Activated naive CD8-positive, alpha-beta T cell treated with anti-CD3 and anti-CD28 coated beads for 36 hours (primary cell): Measurements from ENCODE around the gene IFT172. TPM values are rescaled to one million over a fixed set of nuclear protein-coding genes. Genes with fewer than 3 reads are reported as not detected.

Source experiments
- DNase-seq: peaks from one replicate; pipeline ENCODE4 v3.0.0; 2021
- H3K27ac Mint-ChIP-seq: one replicate; pipeline ENCODE4 v1.8.0; 2022; ENCODE audit warnings: mild to moderate bottlenecking, moderate library complexity, mixed read lengths
- H3K27me3 Mint-ChIP-seq: one replicate; pipeline ENCODE4 v1.8.0; 2022; ENCODE audit warnings: mild to moderate bottlenecking, mixed read lengths
- H3K36me3 Mint-ChIP-seq: one replicate; pipeline ENCODE4 v1.8.0; 2021; ENCODE audit warnings: mild to moderate bottlenecking, mixed read lengths
- H3K4me1 Mint-ChIP-seq: one replicate; pipeline ENCODE4 v1.8.0; 2021; ENCODE audit warnings: mixed read lengths
- H3K4me3 Mint-ChIP-seq: one replicate; pipeline ENCODE4 v1.8.0; 2022; ENCODE audit warnings: mild to moderate bottlenecking, moderate library complexity, mixed read lengths
- H3K9me3 Mint-ChIP-seq: one replicate; pipeline ENCODE4 v1.8.0; 2022; ENCODE audit warnings: mixed read lengths
- total RNA-seq, 2 experiments: library from RNA; stranded (reverse); gene quantifications; one replicate each; pipeline ENCODE4 v1.2.3, GENCODE V29; 2021

Gene IFT172
- total RNA-seq, 2 experiments from 2014 or later = 7.1 to 8.1 TPM

DNA sequence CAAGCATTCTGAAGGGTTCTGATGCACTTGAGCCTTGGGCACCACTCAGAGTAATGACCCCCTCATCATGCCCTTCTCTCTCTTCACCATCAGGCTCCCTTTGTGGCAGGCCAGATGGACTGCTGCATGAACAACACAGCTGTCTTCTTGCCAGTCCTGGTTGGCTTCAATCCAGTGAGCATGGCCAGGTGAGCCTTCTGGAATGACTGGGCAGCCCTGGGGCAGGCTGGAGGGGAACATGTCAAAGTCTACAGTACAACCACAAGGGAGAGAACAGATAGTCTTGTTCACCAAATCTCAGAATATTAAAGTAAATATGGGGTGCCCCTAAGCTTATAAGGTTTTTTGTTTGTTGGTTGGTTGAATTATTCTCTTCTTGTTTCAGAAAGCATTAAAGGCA lies 11.5 kb upstream of the IFT172 start:
- H3K36me3 Mint-ChIP-seq = no peaks in the 10 kb centered on the region
- H3K27me3 Mint-ChIP-seq = peaks cover 22% of the 10 kb centered on the region
- no peak overlapping the region for H3K27ac Mint-ChIP-seq
- H3K4me3 Mint-ChIP-seq = no peak overlapping the region
- H3K9me3 Mint-ChIP-seq = no peaks in the 10 kb centered on the region
- H3K4me1 Mint-ChIP-seq = no peaks in the 10 kb centered on the region
- no peak for DNase-seq

DNA sequence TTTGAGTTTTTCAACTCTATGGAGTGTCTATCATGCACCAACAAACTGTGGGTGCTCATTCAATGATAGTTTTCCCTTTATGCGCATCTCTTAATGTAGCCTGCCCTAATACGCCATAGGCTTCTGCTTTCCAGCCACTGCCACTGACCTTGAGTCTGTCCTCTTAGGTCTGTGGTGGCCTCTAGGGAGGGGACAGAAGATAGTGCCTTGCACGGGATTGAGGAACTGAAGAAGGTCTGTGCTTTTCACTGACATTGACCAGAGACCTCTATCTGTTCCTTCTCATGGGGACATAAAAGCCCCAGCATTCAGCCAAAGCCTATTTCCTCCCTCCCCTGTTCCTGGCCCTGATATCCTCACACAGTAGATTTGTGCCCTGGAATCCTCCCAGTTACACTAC lies 9.4 kb upstream of the IFT172 start:
- no peak for DNase-seq
- no peaks in the 10 kb centered on the region for H3K36me3 Mint-ChIP-seq
- H3K4me1 Mint-ChIP-seq = peaks cover 4% of the 10 kb centered on the region
- no peaks in the 10 kb centered on the region for H3K9me3 Mint-ChIP-seq
- peaks cover 37% of the 10 kb centered on the region for H3K27me3 Mint-ChIP-seq
- no peak overlapping the region for H3K27ac Mint-ChIP-seq
- no peak overlapping the region for H3K4me3 Mint-ChIP-seq

DNA sequence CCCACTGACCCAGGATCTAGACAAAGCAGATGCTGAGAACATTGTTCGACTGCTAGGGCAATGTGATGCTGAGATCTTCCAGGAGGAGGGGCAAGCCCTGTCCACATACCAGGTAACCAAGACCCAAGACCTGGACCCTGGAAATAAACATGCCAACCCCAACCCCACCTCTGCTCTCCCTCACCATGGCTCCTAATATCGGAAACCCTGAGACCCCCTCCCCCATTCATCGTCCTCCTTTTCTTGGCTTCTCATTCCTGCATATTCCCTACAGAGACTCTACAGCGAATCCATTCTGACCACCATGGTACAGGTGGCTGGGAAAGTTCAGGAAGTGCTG lies 7.7 kb upstream of the IFT172 start:
- H3K27me3 Mint-ChIP-seq = peaks cover 47% of the 10 kb centered on the region
- no peaks in the 10 kb centered on the region for H3K36me3 Mint-ChIP-seq
- no peak for DNase-seq
- no peaks in the 10 kb centered on the region for H3K9me3 Mint-ChIP-seq
- no peak overlapping the region for H3K4me3 Mint-ChIP-seq
- H3K27ac Mint-ChIP-seq = no peak overlapping the region
- peaks cover 7% of the 10 kb centered on the region for H3K4me1 Mint-ChIP-seq

DNA sequence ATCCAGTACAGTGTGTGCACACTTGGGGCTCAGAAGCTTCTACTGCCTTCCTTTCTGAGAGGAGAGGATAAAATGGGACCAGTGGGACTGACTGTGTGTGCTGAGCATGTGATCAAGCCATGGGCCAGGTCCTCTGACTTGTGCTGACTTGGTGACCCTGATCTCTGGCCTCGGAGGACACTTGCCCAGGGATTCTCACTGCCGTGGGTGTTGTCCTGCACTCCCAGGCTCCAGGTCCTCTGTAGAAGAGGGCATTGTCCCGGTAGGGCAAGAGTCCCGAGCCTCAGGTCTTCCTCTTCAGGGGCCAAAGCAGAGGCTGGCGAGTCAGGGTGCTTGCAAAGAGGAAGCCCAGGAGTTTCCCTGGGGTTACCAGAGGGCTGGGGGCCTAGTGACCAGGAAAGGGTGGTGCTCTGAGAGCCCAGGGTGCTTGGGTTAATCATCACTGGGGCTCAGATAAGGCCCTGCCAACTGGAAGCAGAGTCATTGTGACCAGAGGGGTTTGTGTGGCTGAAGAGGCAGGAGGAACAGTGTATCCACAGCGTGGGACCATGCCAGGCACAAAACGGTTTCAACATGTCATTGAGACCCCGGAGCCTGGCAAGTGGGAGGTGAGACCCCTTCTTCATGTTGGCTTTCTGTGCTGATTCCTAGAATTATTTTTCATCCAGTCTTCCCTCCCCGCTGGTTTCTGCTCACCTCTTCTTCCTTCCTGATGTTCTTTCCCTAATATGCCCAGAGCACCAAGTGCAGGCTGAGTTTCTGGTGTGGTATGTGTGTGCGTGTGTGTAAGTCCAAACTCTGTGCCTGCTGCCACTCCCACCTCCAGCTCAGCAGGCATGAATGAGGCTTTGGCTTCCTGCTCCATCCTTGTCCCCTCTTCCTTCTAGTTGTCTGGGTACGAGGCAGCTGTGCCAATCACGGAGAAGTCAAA lies 7.1 kb upstream of the IFT172 start, which contains the start of gene GCKR:
GCKR (plus strand) TSS at position 483 of the 931 bp plus-strand sequence; CDS start at position 549, 66 bp downstream.
- peaks cover 47% of the 10 kb centered on the region for H3K27me3 Mint-ChIP-seq
- H3K9me3 Mint-ChIP-seq = no peaks in the 10 kb centered on the region
- no peak for DNase-seq
- H3K4me1 Mint-ChIP-seq = peaks cover 7% of the 10 kb centered on the region
- H3K4me3 Mint-ChIP-seq = peak within 1 kb of the TSS; percentile 70
- no peaks in the 10 kb centered on the region for H3K36me3 Mint-ChIP-seq
- H3K27ac Mint-ChIP-seq = no peak within 1 kb of the TSS

DNA sequence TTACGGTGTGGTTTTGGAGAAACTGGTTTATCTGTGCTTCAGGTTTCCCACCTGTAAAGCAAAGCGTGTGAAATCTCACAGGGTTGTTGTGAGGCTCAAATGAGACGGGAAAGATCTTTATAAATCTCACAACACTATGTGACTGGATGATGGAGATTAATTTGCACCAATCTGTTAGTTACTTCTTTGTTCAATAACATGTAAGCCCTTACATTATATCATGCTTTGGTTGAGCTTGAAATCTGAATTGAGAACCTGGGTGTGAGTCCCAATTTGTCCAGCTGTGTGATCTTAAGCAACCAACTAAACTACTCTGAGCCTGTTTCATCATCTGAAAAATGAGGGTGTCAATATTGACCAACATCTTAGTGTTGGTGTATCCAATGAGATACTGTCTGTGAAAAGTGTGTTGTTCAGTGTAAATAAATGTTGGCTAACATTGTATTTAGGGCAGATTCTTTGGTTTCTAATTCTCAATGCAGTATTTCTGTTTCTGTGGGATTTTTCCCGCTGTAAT lies 6.4 kb upstream of the IFT172 start:
- Mint-ChIP-seq H3K27ac (no peak overlapping the region), H3K36me3 (no peaks in the 10 kb centered on the region), H3K9me3 (no peaks in the 10 kb centered on the region), H3K4me1 (peaks cover 10% of the 10 kb centered on the region), H3K4me3 (peak overlapping the region; percentile 70), H3K27me3 (peaks cover 47% of the 10 kb centered on the region)
- DNase-seq = no peak

DNA sequence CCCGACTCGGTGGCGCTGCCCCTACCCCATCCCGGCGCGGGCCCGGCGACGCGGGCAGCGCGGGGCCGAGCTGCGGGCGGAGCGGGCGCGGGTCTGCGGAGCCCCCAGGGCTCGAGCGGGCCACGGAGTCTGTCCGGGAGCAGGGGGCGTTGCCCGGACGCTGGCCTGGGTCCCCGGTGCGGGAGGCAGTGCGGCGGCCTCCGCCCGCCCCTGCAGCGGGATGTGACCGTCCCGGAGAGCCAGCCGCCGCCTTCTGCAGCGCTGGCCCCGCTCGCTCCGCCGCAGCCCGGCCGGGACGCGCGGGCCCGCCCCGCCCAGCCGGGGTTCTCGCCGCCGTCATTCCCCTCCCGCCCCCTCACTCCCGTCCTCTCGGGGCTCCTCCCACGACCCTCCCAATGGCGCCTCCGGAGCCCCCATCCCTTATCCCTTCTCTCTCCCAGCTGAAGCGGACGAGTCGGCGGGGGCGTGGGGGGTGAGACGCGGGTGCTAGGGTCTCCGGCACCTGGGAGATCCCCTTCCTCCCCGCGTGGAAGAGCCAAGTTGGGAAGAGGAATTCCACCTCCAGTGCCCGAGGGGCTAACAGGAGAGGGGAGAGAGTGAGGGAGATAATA lies 5.5 kb upstream of the IFT172 start, which contains the start of gene FNDC4:
FNDC4 (minus strand) TSS at position 257 of the 611 bp plus-strand sequence. CDS start 521 bp downstream, outside the sequence.
- H3K27ac Mint-ChIP-seq = no peak within 1 kb of the TSS
- DNase-seq = peak; percentile 34
- H3K4me3 Mint-ChIP-seq = peak within 1 kb of the TSS; percentile 70
- H3K36me3 Mint-ChIP-seq = no peaks in the 10 kb centered on the region
- no peaks in the 10 kb centered on the region for H3K9me3 Mint-ChIP-seq
- peaks cover 16% of the 10 kb centered on the region for H3K4me1 Mint-ChIP-seq
- H3K27me3 Mint-ChIP-seq = peaks cover 47% of the 10 kb centered on the region

DNA sequence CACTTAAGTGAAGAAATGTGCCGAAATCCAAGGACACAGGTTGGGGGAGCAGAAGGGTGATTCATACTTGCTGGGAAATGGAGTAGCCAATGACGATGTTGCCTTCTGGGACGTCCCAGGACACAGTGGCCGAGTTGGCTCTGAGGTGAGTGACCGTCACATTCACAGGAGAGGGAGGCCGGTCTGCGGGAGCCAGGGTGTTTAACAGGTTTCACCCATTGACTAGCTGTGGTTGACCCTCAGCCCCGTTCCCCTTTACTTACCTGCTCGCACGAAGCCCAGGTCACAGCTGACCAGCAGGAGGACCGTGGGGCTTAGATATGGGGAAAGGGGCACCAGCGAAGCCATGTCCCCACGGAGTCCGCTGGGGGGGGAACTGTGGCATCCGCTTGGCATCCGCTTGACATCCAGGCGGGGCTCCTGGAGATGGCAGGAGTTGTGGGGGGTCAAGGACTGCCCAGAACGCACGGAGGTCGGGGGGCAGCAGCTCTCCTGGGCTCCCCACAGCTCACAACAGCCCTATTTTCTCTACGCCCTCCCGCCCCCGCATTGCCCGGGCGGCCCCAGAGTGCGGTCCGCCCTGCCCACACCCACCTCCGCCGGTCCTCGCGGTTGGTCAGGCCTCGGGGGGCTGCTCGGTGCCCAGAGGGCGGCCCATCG lies 4.9 kb upstream of the IFT172 start:
- H3K27me3 Mint-ChIP-seq = peaks cover 47% of the 10 kb centered on the region
- no peak overlapping the region for H3K27ac Mint-ChIP-seq
- DNase-seq = peak; percentile 18
- H3K36me3 Mint-ChIP-seq = no peaks in the 10 kb centered on the region
- peak overlapping the region; percentile 44 for H3K4me3 Mint-ChIP-seq
- H3K4me1 Mint-ChIP-seq = peaks cover 20% of the 10 kb centered on the region
- no peaks in the 10 kb centered on the region for H3K9me3 Mint-ChIP-seq

DNA sequence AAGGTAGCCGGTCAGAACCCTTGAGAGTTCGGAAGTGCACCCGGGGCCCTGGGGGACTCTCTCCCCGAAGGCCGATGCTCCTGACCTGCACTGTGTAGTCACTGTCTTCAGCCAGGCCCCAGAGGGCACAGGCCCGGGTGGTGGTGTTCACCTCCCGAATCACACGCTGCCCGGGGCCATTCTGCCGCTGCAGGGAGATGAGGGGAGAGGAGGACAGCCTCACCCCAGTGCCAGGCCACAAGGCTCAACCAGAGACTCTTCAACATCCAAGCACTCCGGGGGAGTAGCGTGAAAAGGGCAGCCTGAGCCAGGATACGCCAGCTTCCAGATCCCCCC lies 4.4 kb upstream of the IFT172 start:
- Mint-ChIP-seq H3K4me1 (peaks cover 24% of the 10 kb centered on the region), H3K27me3 (peaks cover 47% of the 10 kb centered on the region), H3K9me3 (no peaks in the 10 kb centered on the region), H3K36me3 (no peaks in the 10 kb centered on the region), H3K27ac (no peak overlapping the region), H3K4me3 (peak overlapping the region; percentile 44)
- DNase-seq = no peak

DNA sequence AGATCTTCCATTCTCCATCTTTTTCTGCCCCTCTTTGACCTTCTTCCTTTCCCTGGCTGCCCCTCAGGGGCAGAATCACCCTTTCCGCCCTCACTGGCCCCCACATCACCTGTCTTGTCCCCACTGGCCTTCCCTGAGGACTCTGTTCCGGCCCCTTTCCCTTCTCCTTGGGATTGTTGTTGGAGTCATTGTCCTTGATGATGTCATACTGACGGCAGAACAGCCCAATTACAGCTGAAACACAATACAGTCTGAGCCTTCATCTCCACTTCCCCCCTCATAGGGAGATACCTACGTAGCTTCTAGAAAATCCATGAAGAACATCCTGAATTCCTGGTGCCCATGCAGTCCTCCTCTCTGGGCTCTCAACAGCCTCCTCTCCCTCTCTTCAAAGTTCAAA lies 3.0 kb upstream of the IFT172 start:
- no peak overlapping the region for H3K4me3 Mint-ChIP-seq
- peaks cover 41% of the 10 kb centered on the region for H3K27me3 Mint-ChIP-seq
- peaks cover 24% of the 10 kb centered on the region for H3K4me1 Mint-ChIP-seq
- DNase-seq = no peak
- H3K27ac Mint-ChIP-seq = no peak overlapping the region
- H3K9me3 Mint-ChIP-seq = no peaks in the 10 kb centered on the region
- no peaks in the 10 kb centered on the region for H3K36me3 Mint-ChIP-seq

DNA sequence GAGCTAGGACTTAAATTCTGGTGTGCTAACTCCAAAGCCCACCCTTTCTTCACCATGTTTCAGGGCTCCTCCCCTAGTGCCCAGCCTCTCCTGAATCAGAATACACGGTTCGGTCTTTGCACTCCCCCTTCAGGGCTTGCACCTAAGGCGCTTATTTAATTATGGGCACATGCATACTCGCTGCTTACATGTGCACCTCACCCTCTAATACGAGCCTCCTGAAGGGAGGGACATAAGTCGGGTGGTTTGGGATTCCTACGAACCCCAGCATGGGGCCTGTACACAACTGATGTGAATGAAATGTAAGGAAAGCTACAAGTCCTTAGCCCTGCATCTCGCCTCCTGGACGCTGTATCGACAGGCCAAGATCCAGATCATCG lies 435 bp downstream of the IFT172 start:
- peaks cover 20% of the 10 kb centered on the region for H3K4me1 Mint-ChIP-seq
- peak; percentile 10 for DNase-seq

DNA sequence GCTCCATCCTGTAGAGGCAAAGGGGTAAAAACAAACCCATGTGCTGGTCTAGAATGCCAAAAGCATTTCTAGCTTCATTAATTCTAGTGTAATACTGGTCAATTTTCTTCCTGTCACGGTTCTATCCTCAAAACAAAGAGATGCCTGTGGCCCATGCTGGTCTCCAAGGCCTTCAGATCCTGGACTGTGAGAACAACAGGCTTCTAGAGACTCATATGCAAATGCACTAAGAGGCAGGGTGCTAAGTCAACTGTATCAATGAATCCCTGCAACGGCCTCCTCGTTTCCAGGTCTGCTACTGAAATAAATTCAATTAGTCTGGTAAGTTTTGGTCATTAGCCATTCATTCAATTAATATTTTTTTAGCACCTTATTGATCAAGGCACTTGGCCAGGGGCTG lies 4.0 kb downstream of the IFT172 start:
- no peak overlapping the region for H3K4me3 Mint-ChIP-seq
- peaks cover 12% of the 10 kb centered on the region for H3K4me1 Mint-ChIP-seq
- H3K27me3 Mint-ChIP-seq = no peaks in the 10 kb centered on the region
- no peaks in the 10 kb centered on the region for H3K9me3 Mint-ChIP-seq
- DNase-seq = no peak
- H3K36me3 Mint-ChIP-seq = no peaks in the 10 kb centered on the region
- H3K27ac Mint-ChIP-seq = no peak overlapping the region

More for the DNA sequence above, 435 bp downstream of the IFT172 start:
- Mint-ChIP-seq H3K27ac (peak overlapping the region; percentile 85), H3K4me3 (peak overlapping the region; percentile 89), H3K9me3 (no peaks in the 10 kb centered on the region), H3K36me3 (no peaks in the 10 kb centered on the region), H3K27me3 (peaks cover 11% of the 10 kb centered on the region)

DNA sequence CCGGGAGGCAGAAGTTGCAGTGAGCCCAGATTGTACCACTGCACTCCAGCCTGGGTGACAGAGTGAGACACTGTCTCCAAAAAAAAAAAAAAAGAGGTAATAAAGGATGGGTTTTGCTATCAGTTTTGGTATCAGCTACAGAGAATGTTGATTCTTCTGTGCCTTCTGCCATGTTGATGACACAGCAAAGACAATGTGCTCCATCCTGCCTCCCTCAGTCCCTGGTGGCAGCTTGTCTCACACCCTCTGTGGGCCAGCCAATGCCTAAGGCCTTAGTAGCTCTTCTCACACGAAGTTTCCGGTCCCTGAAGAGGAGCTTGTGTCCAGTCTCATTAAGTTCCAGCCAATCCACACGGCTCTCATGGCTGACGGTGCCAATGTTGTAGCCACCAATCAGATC lies 17.6 kb downstream of the IFT172 start:
- no peak overlapping the region for H3K27ac Mint-ChIP-seq
- H3K9me3 Mint-ChIP-seq = no peaks in the 10 kb centered on the region
- H3K4me1 Mint-ChIP-seq = no peaks in the 10 kb centered on the region

DNA sequence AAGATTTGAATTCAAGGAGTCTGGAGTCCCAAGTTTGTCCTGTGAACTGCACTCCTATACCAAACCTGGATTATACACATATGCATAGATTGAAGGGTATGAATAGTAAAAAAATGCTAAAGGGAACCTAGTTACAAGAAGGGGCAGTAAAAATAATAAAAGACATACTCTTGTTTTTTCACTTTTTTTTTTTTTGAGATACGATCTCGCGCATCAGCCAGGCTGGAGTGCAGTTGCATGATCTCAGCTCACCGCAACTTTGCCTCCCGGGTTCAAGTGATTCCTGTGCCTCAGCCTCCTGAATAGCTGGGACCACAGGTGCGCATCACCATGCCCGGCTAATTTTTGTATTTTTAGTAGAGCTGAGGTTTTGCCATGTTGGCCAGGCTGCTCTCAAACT lies 25.1 kb downstream of the IFT172 start:
- no peak overlapping the region for H3K27ac Mint-ChIP-seq
- H3K27me3 Mint-ChIP-seq = no peaks in the 10 kb centered on the region
- DNase-seq = no peak
- no peak overlapping the region for H3K4me3 Mint-ChIP-seq
- no peaks in the 10 kb centered on the region for H3K9me3 Mint-ChIP-seq
- peaks cover 2% of the 10 kb centered on the region for H3K36me3 Mint-ChIP-seq
- no peaks in the 10 kb centered on the region for H3K4me1 Mint-ChIP-seq

More for the DNA sequence above, 17.6 kb downstream of the IFT172 start:
- Mint-ChIP-seq H3K4me3 (no peak overlapping the region), H3K27me3 (no peaks in the 10 kb centered on the region), H3K36me3 (peaks cover 13% of the 10 kb centered on the region)
- no peak for DNase-seq

DNA sequence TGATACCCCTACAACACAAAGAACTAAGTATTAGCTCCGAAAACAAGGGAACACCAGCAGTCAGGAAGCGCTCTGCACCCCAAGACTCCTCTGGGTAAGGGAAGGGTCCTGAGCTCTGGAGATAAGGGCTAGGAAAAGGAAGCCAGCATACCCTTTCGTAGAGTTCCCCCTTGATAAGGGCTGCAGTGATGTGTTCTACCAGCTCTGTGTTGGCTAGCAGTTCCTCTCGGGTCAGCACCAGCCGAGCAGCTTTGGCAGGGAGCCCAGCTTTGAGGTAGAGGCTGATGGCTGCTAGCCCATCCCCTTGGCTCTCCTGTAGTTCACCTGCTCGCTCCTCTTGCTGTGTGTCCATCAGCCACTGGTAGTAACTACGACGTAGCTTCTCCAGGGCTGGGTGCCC lies 28.4 kb downstream of the IFT172 start:
- no peaks in the 10 kb centered on the region for H3K9me3 Mint-ChIP-seq
- H3K36me3 Mint-ChIP-seq = peaks cover 2% of the 10 kb centered on the region
- H3K4me1 Mint-ChIP-seq = no peaks in the 10 kb centered on the region
- H3K27ac Mint-ChIP-seq = no peak overlapping the region
- no peak overlapping the region for H3K4me3 Mint-ChIP-seq
- DNase-seq = no peak
- H3K27me3 Mint-ChIP-seq = no peaks in the 10 kb centered on the region

DNA sequence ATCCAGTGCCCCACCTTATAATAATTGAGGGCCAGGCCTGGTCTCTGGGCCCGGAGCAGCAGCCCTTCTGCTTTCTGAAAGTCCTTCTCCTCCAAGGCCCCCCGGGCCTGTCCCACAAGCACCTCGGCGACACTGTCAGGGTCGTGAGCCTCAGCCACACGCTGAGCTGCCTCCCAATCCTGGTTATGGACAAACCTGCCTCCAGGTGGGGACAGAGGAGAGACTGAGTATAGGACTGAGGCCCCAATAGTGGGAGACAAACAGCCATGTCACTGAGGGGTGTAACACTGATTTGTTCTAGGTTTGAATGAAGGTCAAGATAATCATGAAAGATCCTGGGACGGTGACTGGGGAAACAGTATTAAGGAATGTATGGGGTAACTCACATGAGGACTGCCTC lies 35.6 kb downstream of the IFT172 start:
- no peak for DNase-seq
- Mint-ChIP-seq H3K36me3 (peaks cover 2% of the 10 kb centered on the region), H3K9me3 (no peaks in the 10 kb centered on the region), H3K4me3 (no peak overlapping the region), H3K27me3 (no peaks in the 10 kb centered on the region), H3K4me1 (no peaks in the 10 kb centered on the region), H3K27ac (no peak overlapping the region)
